OCI-LY1 (cell line): ENCODE results near the gene FERMT3.
A peak's percentile ranks its signal among the peaks of the same experiment; 100 is the strongest.

ENCODE experiments used
- H2AFZ ChIP-seq: fragments of 200-600 bp; sonication (generic), shearing (Covaris generic); 2 replicates; pipeline ENCODE4 v1.6.0; 2014; ENCODE audit warnings: antibody characterized with exemption, mild to moderate bottlenecking, low read length
- H3F3A ChIP-seq: fragments of 200-600 bp; sonication (generic), shearing (Covaris generic); 2 replicates; pipeline ENCODE4 v1.6.0; 2014; ENCODE audit warnings: mild to moderate bottlenecking, antibody characterized with exemption, low read length, moderate library complexity; ENCODE audit not compliant: insufficient read depth
- H3K27ac ChIP-seq: fragments of 200-600 bp; sonication (generic); 2 replicates; pipeline ENCODE4 v1.5.1; 2014; ENCODE audit warnings: low read length, mixed run types, mild to moderate bottlenecking, low read depth; ENCODE audit not compliant: poor library complexity, severe bottlenecking
- H3K27me3 ChIP-seq: fragments of 200-600 bp; sonication (generic); 2 replicates; pipeline ENCODE4 v1.6.0; 2014; ENCODE audit warnings: antibody characterized with exemption, mild to moderate bottlenecking, low read length, moderate library complexity; ENCODE audit not compliant: insufficient read depth
- H3K36me3 ChIP-seq: fragments of 200-600 bp; sonication (generic); 2 replicates; pipeline ENCODE4 v1.6.1; 2014; ENCODE audit warnings: mild to moderate bottlenecking, antibody characterized with exemption, low read length, moderate library complexity, mixed read lengths; ENCODE audit not compliant: insufficient read depth
- H3K4me1 ChIP-seq: fragments of 200-600 bp; sonication (generic); 2 replicates; pipeline ENCODE4 v1.5.1; 2014; ENCODE audit warnings: mild to moderate bottlenecking, low read length, moderate library complexity; ENCODE audit not compliant: insufficient read depth, severe bottlenecking
- H3K4me2 ChIP-seq: fragments of 200-600 bp; sonication (generic), shearing (Covaris generic); 2 replicates; pipeline ENCODE4 v1.6.1; 2014; ENCODE audit warnings: low read length
- H3K4me3 ChIP-seq: fragments of 200-600 bp; sonication (generic); 2 replicates; pipeline ENCODE4 v1.5.1; 2014; ENCODE audit warnings: low read length, low read depth, mild to moderate bottlenecking, mixed read lengths; ENCODE audit not compliant: poor library complexity, severe bottlenecking
- H3K79me2 ChIP-seq: fragments of 200-600 bp; shearing (Covaris generic); 2 replicates; pipeline ENCODE4 v1.6.1; 2016; ENCODE audit warnings: mixed run types, low read length, mixed read lengths; ENCODE audit not compliant: insufficient read depth
- H3K9ac ChIP-seq: fragments of 200-600 bp; sonication (generic), shearing (Covaris generic); 2 replicates; pipeline ENCODE4 v1.6.1; 2014; ENCODE audit warnings: mild to moderate bottlenecking, low read length, mixed read lengths
- H3K9me2 ChIP-seq: fragments of 200-600 bp; sonication (generic), shearing (Covaris generic); 2 replicates; pipeline ENCODE4 v1.6.1; 2014; ENCODE audit warnings: low read depth, mild to moderate bottlenecking, low read length, mixed read lengths
- H3K9me3 ChIP-seq: fragments of 200-600 bp; shearing (Covaris generic); 2 replicates; pipeline ENCODE4 v1.6.1; 2014; ENCODE audit warnings: low read length, mixed read lengths
- H4K20me1 ChIP-seq: fragments of 200-600 bp; sonication (generic), shearing (Covaris generic); 2 replicates; pipeline ENCODE4 v1.6.0; 2016; ENCODE audit warnings: mild to moderate bottlenecking, low read length; ENCODE audit not compliant: insufficient read depth
- CTCF ChIP-seq: fragments of 200-600 bp; sonication (generic), shearing (Covaris generic); IDR thresholded peaks from 2 replicates; pipeline ENCODE4 v1.5.1; 2017; ENCODE audit warnings: mild to moderate bottlenecking, antibody characterized with exemption, low read length, moderate library complexity, mixed read lengths
- EZH2 ChIP-seq: fragments of 200-600 bp; sonication (generic), shearing (Covaris generic); IDR thresholded peaks from 2 replicates; pipeline ENCODE4 v1.8.0; 2017; ENCODE audit warnings: borderline replicate concordance, mixed run types, mild to moderate bottlenecking, antibody characterized with exemption, low read length, moderate library complexity, mixed read lengths

Gene FERMT3

GRCh38 chr11:64204080-64204440 is 2.5 kb upstream of the FERMT3 start:
- Histone ChIP-seq H3K9me3 (no peaks in the 10 kb centered on the region), H3K27ac (no peak overlapping the region), H3K79me2 (no peaks in the 10 kb centered on the region), H3K36me3 (peaks cover 76% of the 10 kb centered on the region), H3F3A (no peaks in the 10 kb centered on the region), H3K4me1 (peaks cover 39% of the 10 kb centered on the region), H3K4me2 (no peak overlapping the region), H3K9ac (no peak overlapping the region), H4K20me1 (no peaks in the 10 kb centered on the region), H3K9me2 (no peaks in the 10 kb centered on the region), H3K4me3 (no peak overlapping the region), H3K27me3 (no peaks in the 10 kb centered on the region), H2AFZ (no peak overlapping the region)
- TF ChIP-seq EZH2 (no peak), CTCF (no peak)

GRCh38 chr11:64204464-64204989 is 2.0 kb upstream of the FERMT3 start:
- Histone ChIP-seq H3K9ac (no peak overlapping the region), H3K27me3 (no peaks in the 10 kb centered on the region), H4K20me1 (no peaks in the 10 kb centered on the region), H3K4me3 (no peak overlapping the region), H3K4me2 (no peak overlapping the region), H3K4me1 (peaks cover 41% of the 10 kb centered on the region), H3K27ac (peak overlapping the region; percentile 82), H3K79me2 (no peaks in the 10 kb centered on the region), H2AFZ (no peak overlapping the region), H3K9me2 (no peaks in the 10 kb centered on the region), H3K9me3 (no peaks in the 10 kb centered on the region), H3F3A (no peaks in the 10 kb centered on the region), H3K36me3 (peaks cover 73% of the 10 kb centered on the region)
- TF ChIP-seq EZH2 = no peak
- TF ChIP-seq CTCF = peak; percentile 86

- TF ChIP-seq CTCF (no peak), EZH2 (no peak)
- Histone ChIP-seq H4K20me1 (no peaks in the 10 kb centered on the region), H3K4me1 (peaks cover 41% of the 10 kb centered on the region), H3K36me3 (peaks cover 67% of the 10 kb centered on the region), H3K4me3 (peak overlapping the region; percentile 66), H3F3A (no peaks in the 10 kb centered on the region), H3K9me2 (no peaks in the 10 kb centered on the region), H3K9me3 (no peaks in the 10 kb centered on the region), H3K79me2 (no peaks in the 10 kb centered on the region), H2AFZ (no peak overlapping the region), H3K4me2 (peak overlapping the region; percentile 90), H3K9ac (peak overlapping the region; percentile 80), H3K27me3 (no peaks in the 10 kb centered on the region), H3K27ac (peak overlapping the region; percentile 82)
Observed at GRCh38 chr11:64207256-64208085, 950 bp downstream of the FERMT3 start.
